ENCODE data around the gene SARM1. TPM values are rescaled to one million over a fixed set of nuclear protein-coding genes. Genes with fewer than 3 reads are reported as not detected.
A peak's percentile ranks its signal among the peaks of the same experiment; 100 is the strongest.

Gene SARM1
- total and polyA plus RNA-seq, 2 of the 8 experiments (the other 6 are each of a cell fraction or from before 2014, with no cell fraction given) = 5.8 to 9.2 TPM

DNA sequence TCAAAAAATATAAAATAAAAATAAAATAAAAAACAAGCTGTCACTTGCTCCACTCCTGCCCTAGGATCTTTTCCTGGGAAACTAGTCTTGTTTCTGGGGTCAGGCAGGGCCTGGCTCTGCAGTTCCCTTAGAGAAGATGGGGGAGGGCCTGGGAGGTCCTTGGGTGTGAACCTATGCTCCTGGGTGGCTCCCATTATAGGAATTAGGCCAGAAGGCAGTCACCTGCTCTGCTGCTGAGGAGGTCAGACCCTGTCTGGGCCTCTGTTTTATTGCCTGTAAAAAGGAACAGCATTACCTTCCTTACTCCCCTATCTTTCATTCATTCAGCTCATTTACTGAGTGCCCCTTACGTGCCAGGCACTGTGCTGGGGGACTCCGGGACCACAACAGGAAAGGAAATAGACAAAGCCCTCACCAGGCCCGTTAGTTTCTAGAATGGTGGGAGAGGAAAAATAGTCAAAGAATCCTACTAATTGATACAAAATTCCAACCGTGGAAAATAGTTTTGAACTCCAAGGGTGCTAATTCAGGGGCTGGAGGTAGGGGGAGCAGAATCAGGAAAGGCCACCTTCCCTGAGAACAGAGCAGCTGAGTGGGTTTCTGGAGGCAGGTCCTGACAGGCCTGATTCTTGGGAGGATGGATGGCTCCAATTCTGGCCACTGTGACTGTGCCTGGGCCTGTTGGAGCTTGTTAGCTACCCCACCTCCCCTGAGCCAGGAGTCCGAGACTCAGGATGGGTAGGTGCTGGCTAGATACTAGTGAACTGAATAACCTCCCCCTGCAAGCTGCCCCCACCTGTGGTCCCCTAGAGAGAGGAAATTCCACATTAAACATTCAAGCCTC lies 35.9 kb downstream of the SARM1 start (continued):
- TF ChIP-seq SUZ12 (IDR thresholded peaks at IDR 0.05; ENCODE audit: low read length) (no peak), POLR2A (IDR thresholded peaks at IDR 0.05; ENCODE audit: control extremely low read depth in 1 of 2, low read depth in 2 of 2, low read length in 2 of 2) (peak in 1 of 2 experiments; percentile 54; a peak in 2 of 3 replicates), CHD2 (IDR thresholded peaks at IDR 0.05; ENCODE audit: low read length) (no peak), TCF12 (IDR thresholded peaks at IDR 0.05; ENCODE audit: low read depth, low read length) (no peak), FOSL1 (IDR thresholded peaks at IDR 0.05; ENCODE audit: insufficient read depth, low read depth, low read length) (no peak), SP1 (IDR thresholded peaks at IDR 0.05; ENCODE audit: low read depth, low read length) (no peak), BACH1 (IDR thresholded peaks at IDR 0.05; ENCODE audit: low read length) (peak; percentile 56; the same call in 1 of the 2 replicates), KDM4A (IDR thresholded peaks at IDR 0.05; ENCODE audit: low read depth, low read length, severe bottlenecking) (no peak), CEBPB (IDR thresholded peaks at IDR 0.05; ENCODE audit: low read depth, low read length) (no peak)

Measured in H1 (cell line).